Measurements from ENCODE around the gene UBE2L5.
"Not testable (repeated sequence)": the region's sequence is repeated elsewhere in the genome, so short reads cannot be mapped to it uniquely, and the experiment has no call there.

The UBE2L5 gene

GRCh38 chr13:30448441-30448840 lies 26.1 kb downstream of the UBE2L5 start:
- Histone ChIP-seq H3K9ac (ENCODE audit: low read depth, low read length) (no peak overlapping the region), H3K4me1 (ENCODE audit: control insufficient read depth, insufficient read depth, low read length) (peaks cover 13% of the 10 kb centered on the region), H3K36me3 (ENCODE audit: insufficient read depth, low read length) (no peaks in the 10 kb centered on the region), H3K27me3 (ENCODE audit: control insufficient read depth, insufficient read depth, low read length) (no peaks in the 10 kb centered on the region), H3K4me2 (ENCODE audit: low read length) (no peak overlapping the region), H3K4me3 (ENCODE audit: low read length) (no peak overlapping the region), H3K9me3 (replicated peaks; ENCODE audit: low read length) (no peaks in the 10 kb centered on the region)

DNA sequence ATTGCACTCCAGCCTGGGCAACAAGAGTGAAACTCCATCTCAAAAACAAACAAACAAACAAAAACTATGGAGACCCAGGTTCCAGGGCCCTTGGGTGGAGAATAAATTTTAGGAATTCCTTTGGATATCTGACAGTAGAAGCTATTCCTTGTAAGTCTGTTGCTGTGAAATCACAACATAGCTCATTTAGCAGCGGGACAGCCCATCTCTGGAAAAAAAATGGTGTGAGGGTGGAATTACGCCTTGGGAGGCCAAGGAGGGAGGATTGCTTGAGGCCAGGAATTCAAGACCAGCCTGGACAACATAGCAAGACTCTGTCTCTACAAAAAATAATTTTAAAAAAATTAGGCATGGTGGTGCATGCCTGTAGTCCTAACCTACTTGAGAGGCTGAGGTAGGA lies 27.8 kb downstream of the UBE2L5 start:
- H3K4me2 ChIP-seq (ENCODE audit: low read length) = no peak overlapping the region
- H3K4me1 ChIP-seq (ENCODE audit: control insufficient read depth, insufficient read depth, low read length) = peaks cover 13% of the 10 kb centered on the region
- H3K36me3 ChIP-seq (ENCODE audit: insufficient read depth, low read length) = no peaks in the 10 kb centered on the region
- no peak overlapping the region for H3K9ac ChIP-seq (ENCODE audit: low read depth, low read length)
- no peaks in the 10 kb centered on the region for H3K27me3 ChIP-seq (ENCODE audit: control insufficient read depth, insufficient read depth, low read length)
- H3K4me3 ChIP-seq (ENCODE audit: low read length) = no peak overlapping the region
- H3K9me3 ChIP-seq (replicated peaks; ENCODE audit: low read length) = no peaks in the 10 kb centered on the region

GRCh38 chr13:30451476-30451875 lies 29.2 kb downstream of the UBE2L5 start:
- not testable (repeated sequence) for H3K4me1 ChIP-seq (ENCODE audit: control insufficient read depth, insufficient read depth, low read length); H3K9ac ChIP-seq (ENCODE audit: low read depth, low read length); H3K9me3 ChIP-seq (replicated peaks; ENCODE audit: low read length); H3K36me3 ChIP-seq (ENCODE audit: insufficient read depth, low read length); H3K27me3 ChIP-seq (ENCODE audit: control insufficient read depth, insufficient read depth, low read length); H3K4me2 ChIP-seq (ENCODE audit: low read length); H3K4me3 ChIP-seq (ENCODE audit: low read length)

DNA sequence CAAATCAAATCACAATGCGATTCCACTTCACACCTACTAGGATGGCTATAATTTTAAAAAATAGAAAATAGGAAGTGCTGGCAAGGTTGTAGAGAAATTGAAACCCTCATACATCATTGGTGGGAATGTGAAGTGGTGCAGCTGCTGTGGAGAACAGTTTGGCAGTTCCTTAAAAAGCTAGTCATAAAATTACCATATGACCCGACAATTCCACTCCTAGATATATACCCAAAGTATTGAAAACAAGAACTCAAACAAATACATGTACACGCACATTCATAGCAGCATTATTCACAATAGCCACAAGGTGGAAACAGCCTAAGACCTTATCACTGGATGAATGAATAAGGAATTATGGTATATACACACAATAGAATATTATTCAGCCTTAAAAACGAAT lies 31.4 kb downstream of the UBE2L5 start:
- Histone ChIP-seq H3K4me3 (ENCODE audit: low read length) (no peak overlapping the region), H3K36me3 (ENCODE audit: insufficient read depth, low read length) (peaks cover 3% of the 10 kb centered on the region), H3K9me3 (replicated peaks; ENCODE audit: low read length) (no peaks in the 10 kb centered on the region), H3K9ac (ENCODE audit: low read depth, low read length) (no peak overlapping the region), H3K27me3 (ENCODE audit: control insufficient read depth, insufficient read depth, low read length) (no peaks in the 10 kb centered on the region), H3K4me2 (ENCODE audit: low read length) (no peak overlapping the region), H3K4me1 (ENCODE audit: control insufficient read depth, insufficient read depth, low read length) (no peaks in the 10 kb centered on the region)

DNA sequence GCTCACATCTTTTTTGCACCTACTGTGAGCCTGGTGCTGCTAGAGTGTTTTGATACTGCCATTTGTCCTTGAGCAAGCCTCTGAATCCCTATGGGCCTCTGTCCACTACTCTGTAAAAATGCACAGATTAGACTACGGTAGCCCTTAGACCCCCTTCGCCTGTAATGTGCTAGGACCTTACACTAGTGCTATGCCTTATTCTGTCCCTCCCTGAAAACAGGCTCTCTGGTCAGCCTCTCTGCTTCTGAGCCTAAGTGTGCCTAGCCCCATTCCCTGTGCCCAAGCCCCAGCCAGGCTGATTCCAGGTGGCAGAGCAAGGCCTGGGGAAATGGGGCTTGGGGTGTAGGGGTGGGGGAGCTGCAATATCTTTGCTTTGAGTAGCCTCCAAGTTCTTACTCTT lies 32.7 kb downstream of the UBE2L5 start:
- Histone ChIP-seq H3K4me2 (ENCODE audit: low read length) (no peak overlapping the region), H3K27me3 (ENCODE audit: control insufficient read depth, insufficient read depth, low read length) (no peaks in the 10 kb centered on the region), H3K9me3 (replicated peaks; ENCODE audit: low read length) (no peaks in the 10 kb centered on the region), H3K9ac (ENCODE audit: low read depth, low read length) (no peak overlapping the region), H3K4me1 (ENCODE audit: control insufficient read depth, insufficient read depth, low read length) (no peaks in the 10 kb centered on the region), H3K36me3 (ENCODE audit: insufficient read depth, low read length) (peaks cover 10% of the 10 kb centered on the region), H3K4me3 (ENCODE audit: low read length) (no peak overlapping the region)

- H3K36me3 ChIP-seq (ENCODE audit: insufficient read depth, low read length) = peaks cover 10% of the 10 kb centered on the region
- no peak overlapping the region for H3K9ac ChIP-seq (ENCODE audit: low read depth, low read length)
- no peaks in the 10 kb centered on the region for H3K4me1 ChIP-seq (ENCODE audit: control insufficient read depth, insufficient read depth, low read length)
- H3K9me3 ChIP-seq (replicated peaks; ENCODE audit: low read length) = no peaks in the 10 kb centered on the region
- H3K4me2 ChIP-seq (ENCODE audit: low read length) = no peak overlapping the region
- H3K27me3 ChIP-seq (ENCODE audit: control insufficient read depth, insufficient read depth, low read length) = no peaks in the 10 kb centered on the region
- no peak overlapping the region for H3K4me3 ChIP-seq (ENCODE audit: low read length)
Observed at GRCh38 chr13:30456290-30456689, 34.0 kb downstream of the UBE2L5 start.

DNA sequence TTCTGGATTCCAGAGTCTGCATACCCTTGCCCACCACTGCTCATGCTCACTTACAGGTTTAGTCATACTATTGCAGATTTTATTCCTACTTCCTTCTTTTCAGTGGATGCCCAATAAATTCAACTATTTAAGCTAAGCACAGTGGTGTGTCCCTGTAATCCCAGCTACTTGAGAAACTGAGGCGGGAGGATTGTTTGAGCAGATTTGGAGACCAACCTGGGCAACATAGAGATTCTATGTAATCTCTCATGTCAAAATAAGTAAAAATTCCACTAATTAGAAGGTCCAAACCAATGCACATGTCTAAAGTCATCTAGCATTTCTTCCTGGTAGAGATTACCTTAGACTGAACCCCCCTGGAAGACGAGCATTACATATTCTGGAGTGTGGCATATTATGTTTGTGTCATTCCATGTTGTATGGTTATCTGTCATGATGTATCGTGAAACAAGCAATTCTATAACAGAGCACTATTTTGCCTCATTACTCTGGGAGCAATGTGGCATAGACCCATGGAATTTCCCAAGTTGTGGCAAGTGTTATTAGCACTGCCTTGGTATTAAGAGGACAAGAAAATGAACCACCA lies 35.1 kb downstream of the UBE2L5 start:
- H3K4me1 ChIP-seq (ENCODE audit: control insufficient read depth, insufficient read depth, low read length) = peaks cover 7% of the 10 kb centered on the region

DNA sequence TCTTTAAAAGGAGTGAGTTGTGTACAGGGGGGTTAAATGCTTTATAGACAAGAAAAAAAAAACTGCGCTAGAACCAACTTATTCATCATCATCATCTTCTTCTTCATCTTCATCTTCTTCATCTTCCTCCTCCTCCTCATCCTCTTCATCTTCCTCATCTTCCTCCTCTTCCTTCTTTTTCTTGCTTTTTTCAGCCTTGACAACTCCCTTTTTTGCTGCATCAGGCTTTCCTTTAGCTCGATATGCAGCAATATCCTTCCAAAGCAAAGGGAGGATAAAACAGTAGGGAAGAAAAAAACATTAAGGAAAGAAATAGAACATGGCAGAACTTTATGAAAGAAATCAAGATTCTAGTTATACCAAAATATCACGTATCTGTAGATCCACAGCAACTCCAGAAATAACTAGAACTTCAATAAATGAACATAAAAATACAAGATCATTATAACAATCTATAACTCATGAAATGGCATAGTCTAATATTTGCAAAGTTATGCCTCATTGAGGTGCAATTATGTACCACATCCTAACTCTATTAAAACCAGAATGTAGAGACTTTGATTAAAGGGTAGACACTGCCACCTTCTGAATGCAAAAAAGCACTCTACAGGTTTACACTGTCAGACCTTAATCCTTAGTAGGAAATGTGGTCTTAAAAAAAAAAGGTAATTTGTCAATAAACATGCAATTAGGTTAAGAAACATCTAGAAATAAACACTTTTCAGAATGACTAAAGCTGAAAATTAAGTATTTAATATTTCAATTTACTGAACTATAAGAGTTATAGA lies 39.2 kb downstream of the UBE2L5 start:
- peaks cover 19% of the 10 kb centered on the region for H3K4me1 ChIP-seq (ENCODE audit: control insufficient read depth, insufficient read depth, low read length)
- H3K27me3 ChIP-seq (ENCODE audit: control insufficient read depth, insufficient read depth, low read length); H3K4me3 ChIP-seq (ENCODE audit: low read length); H3K9me3 ChIP-seq (replicated peaks; ENCODE audit: low read length): not testable (repeated sequence)
- H3K9ac ChIP-seq (ENCODE audit: low read depth, low read length) = peak overlapping the region; percentile 98
- H3K36me3 ChIP-seq (ENCODE audit: insufficient read depth, low read length) = peaks cover 22% of the 10 kb centered on the region
- H3K4me2 ChIP-seq (ENCODE audit: low read length) = peak overlapping the region; percentile 95

More for the DNA sequence above, 35.1 kb downstream of the UBE2L5 start:
- no peak overlapping the region for H3K4me2 ChIP-seq (ENCODE audit: low read length)
- no peaks in the 10 kb centered on the region for H3K9me3 ChIP-seq (replicated peaks; ENCODE audit: low read length)
- no peak overlapping the region for H3K4me3 ChIP-seq (ENCODE audit: low read length)
- peaks cover 17% of the 10 kb centered on the region for H3K36me3 ChIP-seq (ENCODE audit: insufficient read depth, low read length)
- H3K27me3 ChIP-seq (ENCODE audit: control insufficient read depth, insufficient read depth, low read length) = no peaks in the 10 kb centered on the region
- H3K9ac ChIP-seq (ENCODE audit: low read depth, low read length) = no peak overlapping the region

DNA sequence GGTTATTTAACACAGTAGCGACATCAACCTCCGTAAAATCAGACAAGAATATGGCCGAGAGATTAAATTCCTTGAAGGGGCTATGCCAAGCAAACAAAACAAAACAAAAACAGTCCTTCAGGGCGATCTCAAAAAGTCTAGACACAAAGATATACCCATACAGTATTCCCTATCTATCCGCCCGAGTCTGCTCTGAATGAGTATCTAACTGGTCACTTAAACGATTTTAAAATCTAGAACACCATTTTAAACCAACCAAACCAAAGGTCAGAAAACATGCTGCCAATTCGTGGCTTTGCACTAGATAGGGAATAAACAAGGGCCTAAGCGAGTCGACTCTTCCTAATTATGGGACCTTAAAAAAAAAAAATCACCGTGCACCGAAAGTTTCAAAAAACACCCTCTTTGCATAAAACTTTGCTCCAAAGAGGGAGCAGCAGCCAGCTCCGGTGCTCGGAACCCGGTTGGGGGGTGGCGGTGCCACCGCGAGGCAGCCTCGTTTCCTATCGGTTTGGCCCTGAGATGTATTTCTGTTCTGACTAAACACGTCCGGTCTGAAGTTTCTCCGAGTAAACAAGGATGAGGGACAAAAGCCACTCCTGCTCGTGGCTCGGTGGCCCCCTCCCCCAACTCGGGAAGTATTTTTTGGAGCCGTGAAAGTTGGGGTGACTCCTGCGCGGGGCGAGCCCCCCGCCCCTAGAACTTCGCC lies 41.6 kb downstream of the UBE2L5 start:
- Histone ChIP-seq H3K4me3 (ENCODE audit: low read length) (peak overlapping the region; percentile 85), H3K4me1 (ENCODE audit: control insufficient read depth, insufficient read depth, low read length) (peaks cover 28% of the 10 kb centered on the region), H3K36me3 (ENCODE audit: insufficient read depth, low read length) (peaks cover 18% of the 10 kb centered on the region), H3K9ac (ENCODE audit: low read depth, low read length) (peak overlapping the region; percentile 98), H3K27me3 (ENCODE audit: control insufficient read depth, insufficient read depth, low read length) (no peaks in the 10 kb centered on the region), H3K9me3 (replicated peaks; ENCODE audit: low read length) (no peaks in the 10 kb centered on the region), H3K4me2 (ENCODE audit: low read length) (peak overlapping the region; percentile 95)

GRCh38 chr13:30464496-30465342 lies 42.4 kb downstream of the UBE2L5 start:
- Histone ChIP-seq H3K36me3 (ENCODE audit: insufficient read depth, low read length) (peaks cover 11% of the 10 kb centered on the region), H3K4me3 (ENCODE audit: low read length) (peak overlapping the region; percentile 85), H3K4me1 (ENCODE audit: control insufficient read depth, insufficient read depth, low read length) (peaks cover 28% of the 10 kb centered on the region), H3K4me2 (ENCODE audit: low read length) (peak overlapping the region; percentile 95), H3K27me3 (ENCODE audit: control insufficient read depth, insufficient read depth, low read length) (no peaks in the 10 kb centered on the region), H3K9me3 (replicated peaks; ENCODE audit: low read length) (no peaks in the 10 kb centered on the region), H3K9ac (ENCODE audit: low read depth, low read length) (peak overlapping the region; percentile 98)

DNA sequence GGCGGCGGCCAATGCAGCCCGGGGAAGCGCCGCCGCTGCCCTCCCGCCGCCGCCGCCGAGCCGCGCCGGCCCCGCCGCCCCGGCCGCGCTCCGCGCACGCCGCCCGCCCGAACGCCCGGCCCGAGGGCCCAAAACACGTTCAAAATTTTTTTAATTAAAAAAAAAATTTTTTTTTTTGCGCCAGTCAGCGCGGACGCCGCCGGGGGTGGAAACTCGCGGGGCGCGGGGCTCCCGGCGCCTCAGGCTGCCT lies 43.0 kb downstream of the UBE2L5 start:
- H3K4me2 ChIP-seq (ENCODE audit: low read length) = peak overlapping the region; percentile 84
- peak overlapping the region; percentile 94 for H3K9ac ChIP-seq (ENCODE audit: low read depth, low read length)
- H3K36me3 ChIP-seq (ENCODE audit: insufficient read depth, low read length) = peaks cover 11% of the 10 kb centered on the region

More for the DNA sequence above, 43.0 kb downstream of the UBE2L5 start:
- peaks cover 28% of the 10 kb centered on the region for H3K4me1 ChIP-seq (ENCODE audit: control insufficient read depth, insufficient read depth, low read length)
- H3K27me3 ChIP-seq (ENCODE audit: control insufficient read depth, insufficient read depth, low read length) = no peaks in the 10 kb centered on the region
- no peaks in the 10 kb centered on the region for H3K9me3 ChIP-seq (replicated peaks; ENCODE audit: low read length)
- peak overlapping the region; percentile 83 for H3K4me3 ChIP-seq (ENCODE audit: low read length)

Measured in skeletal muscle satellite cell (primary cell).